Fibroblast of gingiva (primary cell): ENCODE data around the gene AGAP1.

Source experiments
- DNase-seq: peaks from one replicate; pipeline ENCODE4 v3.0.0-alpha.2; 2011; ENCODE audit warnings: low read depth

Gene AGAP1

GRCh38 chr2:235847576-235847975 is 353.7 kb downstream of the AGAP1 start:
- DNase-seq = no peak

DNA sequence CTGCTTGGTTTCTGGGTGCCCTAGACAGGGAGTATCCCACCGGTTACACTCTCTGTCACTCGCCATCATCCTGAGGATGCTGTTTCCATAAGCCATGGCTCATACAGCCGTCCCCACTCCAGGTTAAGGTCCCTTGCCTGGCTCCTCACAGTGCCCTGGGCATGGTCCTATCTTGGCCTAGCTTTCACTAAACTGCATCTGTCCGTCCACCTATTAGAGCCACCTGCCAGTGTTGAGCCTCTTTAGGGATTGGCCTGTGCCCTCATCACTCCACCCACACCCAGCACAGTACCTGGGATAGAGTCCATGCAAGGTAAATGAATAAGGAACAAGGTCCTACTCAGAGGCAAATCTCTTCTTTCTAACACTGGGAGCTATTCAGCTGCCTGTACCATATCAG is 354.2 kb downstream of the AGAP1 start:
- DNase-seq = no peak

DNA sequence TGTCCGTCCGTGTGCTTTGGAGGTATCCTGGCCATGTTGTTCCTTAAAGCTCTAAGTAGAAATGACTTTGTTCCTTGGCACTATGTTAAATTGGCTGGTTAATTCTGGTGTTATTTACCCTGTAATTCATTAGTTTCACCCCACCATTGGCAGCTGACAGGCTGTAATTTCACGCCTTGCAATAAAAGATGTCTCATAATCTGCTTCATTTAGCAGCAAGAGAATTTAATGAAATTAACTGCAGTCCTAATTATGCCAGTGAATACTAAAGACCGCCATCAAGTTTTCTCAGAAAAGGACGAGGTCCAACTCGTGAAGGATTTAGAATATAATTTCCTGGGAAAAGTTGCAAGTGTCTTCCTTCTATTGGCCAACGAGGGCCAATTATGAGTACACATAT is 355.1 kb downstream of the AGAP1 start:
- no peak for DNase-seq

GRCh38 chr2:235849489-235849888 is 355.6 kb downstream of the AGAP1 start:
- DNase-seq = no peak

GRCh38 chr2:235850289-235850688 is 356.4 kb downstream of the AGAP1 start:
- no peak for DNase-seq

GRCh38 chr2:235850771-235851551 is 357.1 kb downstream of the AGAP1 start:
- DNase-seq = no peak

GRCh38 chr2:235851828-235852525 is 358.1 kb downstream of the AGAP1 start:
- no peak for DNase-seq

- DNase-seq = no peak
Measured at GRCh38 chr2:235852526-235852920, 358.7 kb downstream of the AGAP1 start.

GRCh38 chr2:235854276-235854675 is 360.4 kb downstream of the AGAP1 start:
- DNase-seq = no peak

- no peak for DNase-seq
Measured at GRCh38 chr2:235855011-235855410, 361.2 kb downstream of the AGAP1 start.

DNA sequence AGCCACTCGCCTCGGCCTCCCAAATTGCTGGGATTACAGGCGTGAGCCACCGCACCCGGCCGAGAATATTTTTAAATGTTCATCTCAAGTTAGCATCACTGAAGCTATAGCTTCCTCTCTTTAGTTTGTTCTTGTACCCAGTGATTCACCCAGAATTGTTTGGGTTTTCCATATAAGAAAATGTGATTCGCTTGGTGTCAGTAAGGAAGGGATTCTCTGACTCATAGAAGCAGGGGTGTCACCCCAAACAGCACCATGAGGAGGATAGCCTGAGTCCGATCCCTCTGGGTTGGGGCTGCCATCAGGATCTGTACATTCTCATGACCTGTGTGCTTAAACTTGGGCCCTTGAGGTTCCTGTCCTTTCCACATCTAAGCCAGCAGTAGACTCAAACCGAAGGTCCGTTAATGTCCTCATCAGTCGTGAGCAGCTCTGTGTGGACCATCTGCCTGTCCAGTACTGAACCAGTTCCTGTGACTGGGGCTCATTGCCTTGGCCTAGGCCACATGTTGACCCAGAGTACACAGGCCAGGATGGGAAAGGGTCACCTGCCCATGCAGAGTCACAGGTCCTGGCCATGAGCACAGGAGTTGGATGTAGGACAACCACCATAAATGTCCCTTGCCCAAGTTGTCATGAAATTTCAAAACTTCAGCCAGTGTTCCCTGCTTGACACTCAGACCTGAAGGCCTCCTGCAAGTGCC is 362.5 kb downstream of the AGAP1 start:
- no peak for DNase-seq

GRCh38 chr2:235857598-235857997 is 363.8 kb downstream of the AGAP1 start:
- DNase-seq = no peak

GRCh38 chr2:235858881-235859280 is 365.0 kb downstream of the AGAP1 start:
- DNase-seq = no peak

- no peak for DNase-seq
Measured at GRCh38 chr2:235859651-235860050, 365.8 kb downstream of the AGAP1 start.

DNA sequence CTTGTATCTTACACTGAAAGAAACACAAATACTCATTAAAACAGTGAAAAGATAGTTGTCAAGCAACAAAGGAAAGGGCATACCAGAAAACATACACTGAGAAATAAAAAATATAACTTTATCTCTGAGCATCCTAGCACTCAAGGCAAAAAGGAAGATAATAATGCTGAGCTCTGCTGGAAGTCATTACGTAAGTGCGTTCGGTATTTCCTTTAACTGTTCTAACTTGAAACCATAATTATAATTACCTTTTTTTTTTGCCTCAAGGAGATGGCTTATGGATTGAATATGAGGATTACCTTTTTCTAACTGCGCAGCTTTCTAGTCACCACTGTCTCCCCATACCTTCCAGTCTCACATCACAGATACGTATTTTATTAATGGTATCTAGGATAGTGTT is 366.3 kb downstream of the AGAP1 start:
- DNase-seq = no peak

- DNase-seq = no peak
Measured at GRCh38 chr2:235860871-235861270, 367.0 kb downstream of the AGAP1 start.

DNA sequence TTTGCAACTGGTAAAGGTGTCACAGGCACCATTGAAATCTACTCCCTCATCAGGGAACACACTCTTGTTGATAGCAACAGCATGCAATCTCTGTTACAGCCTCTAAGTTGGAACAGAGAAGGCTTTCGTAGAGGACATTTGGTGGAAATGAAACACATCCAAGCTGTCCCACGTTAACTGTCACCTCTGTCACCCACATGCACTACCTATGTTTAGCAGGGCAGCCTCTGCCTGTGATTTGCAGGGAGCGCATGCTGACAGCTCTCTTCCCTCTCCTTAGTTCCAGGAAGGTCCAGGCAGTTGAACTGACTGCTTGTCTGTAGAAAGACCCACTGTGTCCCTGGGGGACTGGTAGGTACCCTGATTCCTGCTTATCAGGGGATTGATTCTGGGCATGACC is 367.5 kb downstream of the AGAP1 start:
- DNase-seq = no peak

GRCh38 chr2:235863414-235863813 is 369.6 kb downstream of the AGAP1 start:
- DNase-seq = no peak

GRCh38 chr2:235864302-235864701 is 370.5 kb downstream of the AGAP1 start:
- DNase-seq = no peak

DNA sequence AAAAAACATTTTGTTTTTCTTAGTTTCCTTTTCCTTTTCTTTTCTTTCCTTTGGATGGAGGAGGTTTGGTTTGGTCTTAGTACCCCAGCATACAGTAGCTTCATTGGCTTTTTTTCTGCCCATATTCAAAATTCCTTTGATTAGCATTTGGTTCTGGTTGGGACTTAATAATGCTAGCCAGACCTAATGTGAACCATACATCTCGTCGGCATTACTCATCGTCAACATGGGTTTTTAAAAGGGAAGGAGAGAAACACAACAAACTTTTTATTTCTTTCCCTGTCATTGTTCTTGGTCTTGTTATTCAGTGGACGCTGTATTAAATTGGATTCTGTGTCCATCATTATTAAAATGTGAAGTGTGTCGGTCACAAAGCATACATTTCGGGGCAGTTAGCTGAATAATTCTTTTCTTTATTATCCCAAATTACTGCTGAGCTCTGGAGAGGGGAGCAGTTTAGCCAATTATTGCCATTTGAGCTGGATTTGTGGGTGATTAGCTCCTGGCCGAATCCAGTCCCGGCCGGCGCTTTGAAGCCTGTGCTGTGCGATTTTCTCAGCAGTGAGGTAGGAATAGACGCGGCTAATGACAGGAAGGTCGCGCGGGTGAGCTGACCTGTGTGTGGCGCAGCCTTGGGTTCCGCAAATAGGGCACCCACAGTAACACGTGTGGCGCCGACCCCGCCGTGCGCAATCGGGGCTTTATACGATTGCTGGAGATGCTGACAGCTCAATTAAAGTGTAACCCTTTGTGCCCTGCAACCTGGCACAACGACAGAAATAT is 371.1 kb downstream of the AGAP1 start:
- DNase-seq = peak; percentile 44

DNA sequence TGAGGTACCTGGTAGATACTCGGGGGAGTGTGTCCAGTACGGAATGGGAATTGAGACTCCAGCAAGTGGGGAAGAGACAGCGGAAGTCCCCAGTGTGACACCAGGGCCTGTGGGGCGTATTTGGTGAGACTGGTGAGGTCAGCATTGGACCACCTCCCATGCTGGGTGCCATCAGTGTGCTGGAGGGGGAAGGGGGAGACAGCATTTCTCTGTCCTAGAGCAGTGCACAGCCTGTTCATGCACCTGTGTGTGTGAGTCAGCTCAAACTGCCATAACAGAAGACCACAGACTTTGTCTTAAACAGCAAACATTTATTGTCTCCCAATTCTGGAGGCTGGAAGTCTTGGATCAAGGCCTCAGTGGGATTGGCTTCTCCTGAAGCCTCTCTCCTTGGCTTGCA is 372.5 kb downstream of the AGAP1 start:
- DNase-seq = no peak

DNA sequence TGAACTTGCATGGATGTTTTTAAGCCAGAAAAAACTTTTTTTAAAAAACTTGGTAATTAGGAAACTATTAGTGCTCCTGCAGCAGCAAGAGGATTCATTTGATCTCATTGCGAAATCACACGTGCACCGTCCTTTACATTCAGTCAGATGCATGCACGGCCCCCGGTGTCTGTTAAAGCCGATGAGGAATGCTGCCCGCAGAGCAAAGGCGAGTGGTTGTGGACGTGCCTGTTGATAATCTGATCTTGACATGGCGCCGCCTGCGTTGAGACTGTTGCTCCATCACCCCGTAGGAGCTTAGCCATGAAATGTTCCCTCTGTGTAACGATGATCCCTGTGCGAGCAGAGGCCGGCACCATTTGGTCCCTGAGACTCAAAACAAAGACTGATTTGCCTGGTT is 374.4 kb downstream of the AGAP1 start:
- DNase-seq = no peak
